ENCODE measurements around the gene SNX13. TPM values are rescaled to one million over a fixed set of nuclear protein-coding genes. Genes with fewer than 3 reads are reported as not detected.

SNX13 gene
- total and polyA plus RNA-seq, 2 donors (not counting 3 experiments of a cell fraction or from before 2014, with no cell fraction given), result 6.1 to 28.5 TPM

DNA sequence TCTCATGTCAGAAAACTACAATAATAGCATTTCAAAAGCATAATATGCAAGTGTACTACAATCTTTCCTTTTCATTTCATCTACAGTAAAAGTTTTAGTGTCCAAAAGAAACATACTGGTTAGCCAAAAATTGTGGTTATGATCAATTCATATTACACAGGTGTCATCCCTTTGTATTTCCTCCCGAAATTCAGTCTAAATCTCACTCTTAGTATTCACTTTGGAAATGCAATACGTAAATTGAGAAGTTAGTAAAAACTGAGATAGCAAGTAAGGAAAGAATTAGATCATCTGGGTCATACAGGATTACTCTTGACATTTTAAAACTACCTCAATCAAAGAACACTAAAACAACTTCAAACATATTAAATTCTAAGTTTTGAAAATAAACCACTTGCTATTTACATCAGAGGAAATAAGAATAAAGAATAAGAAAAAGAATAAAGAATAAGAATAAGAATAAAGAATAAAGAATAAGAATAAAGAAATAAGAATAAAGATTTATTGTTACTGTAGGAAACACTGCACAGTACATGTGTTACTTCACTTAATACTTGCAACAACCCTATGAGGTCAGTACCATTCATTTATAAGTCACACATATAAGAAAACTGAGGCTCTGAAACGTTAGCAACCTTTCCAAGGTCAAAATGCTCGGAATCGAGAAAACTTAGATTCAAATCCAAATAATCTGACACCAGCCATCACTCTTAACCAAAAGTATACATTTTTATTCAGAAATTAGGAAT, 10.5 kb downstream of the SNX13 start:
- Histone ChIP-seq H3K4me3 (replicated peaks in 1 of 3; ENCODE audit: insufficient read depth in 1 of 3, low read depth in 1 of 3, low read length in 3 of 3) (no peak overlapping the region), H3K9me3 (replicated peaks; ENCODE audit: control insufficient read depth, insufficient read depth, low read length) (no peaks in the 10 kb centered on the region), H3K4me2 (ENCODE audit: insufficient read depth, low read length) (no peak overlapping the region), H3K4me1 (ENCODE audit: control insufficient read depth, extremely low read depth, insufficient read depth, low read length) (no peaks in the 10 kb centered on the region), H3K9me1 (replicated peaks; ENCODE audit: control insufficient read depth, extremely low read depth, insufficient read depth, low read length) (no peaks in the 10 kb centered on the region), H3K9ac (replicated peaks; ENCODE audit: extremely low read depth, insufficient read depth, low read length) (no peak overlapping the region), H2AFZ (ENCODE audit: low read depth, low read length) (no peak overlapping the region), H4K20me1 (replicated peaks; ENCODE audit: control insufficient read depth, extremely low read depth, insufficient read depth, low read length) (peaks cover 2% of the 10 kb centered on the region), H3K36me3 (ENCODE audit: control insufficient read depth in 2 of 2, extremely low read depth in 1 of 2, insufficient read depth in 2 of 2, low read length in 2 of 2) (no peaks in the 10 kb centered on the region), H3K27ac (ENCODE audit: insufficient read depth, low read depth, low read length) (no peak overlapping the region), H3K79me2 (ENCODE audit: control insufficient read depth, insufficient read depth, low read length) (peaks cover 75% of the 10 kb centered on the region), H3K27me3 (ENCODE audit: control insufficient read depth in 2 of 2, insufficient read depth in 2 of 2, low read length in 2 of 2) (no peaks in the 10 kb centered on the region)
- POLR2A ChIA-PET, result no interaction called here
- no peak for TF ChIP-seq MYC (IDR thresholded peaks at IDR 0.05; ENCODE audit: low read depth, low read length)
- no peak for TF ChIP-seq CTCF (IDR thresholded peaks at IDR 0.05; ENCODE audit: extremely low read depth in 1 of 2, insufficient read depth in 1 of 2, low read depth in 1 of 2, low read length in 2 of 2)
- FAIRE-seq (no peak), DNase-seq (ENCODE audit: low read depth, low spot score) (no peak)
- CTCF ChIA-PET, result interaction anchor here (2.4 kb wide), 1 partner anchor 159 kb away, joined by 4 read pairs; no protein-coding TSS in a partner anchor
- dilution Hi-C loops (cut with MboI; ENCODE audit: extremely low pct_ligation_motif_present, low sequenced_read_pairs) (no loop called here), intact Hi-C loops (cut with micrococcal nuclease) (no loop called here)
- no TSS peak for BruUV-seq (replicated peaks)

DNA sequence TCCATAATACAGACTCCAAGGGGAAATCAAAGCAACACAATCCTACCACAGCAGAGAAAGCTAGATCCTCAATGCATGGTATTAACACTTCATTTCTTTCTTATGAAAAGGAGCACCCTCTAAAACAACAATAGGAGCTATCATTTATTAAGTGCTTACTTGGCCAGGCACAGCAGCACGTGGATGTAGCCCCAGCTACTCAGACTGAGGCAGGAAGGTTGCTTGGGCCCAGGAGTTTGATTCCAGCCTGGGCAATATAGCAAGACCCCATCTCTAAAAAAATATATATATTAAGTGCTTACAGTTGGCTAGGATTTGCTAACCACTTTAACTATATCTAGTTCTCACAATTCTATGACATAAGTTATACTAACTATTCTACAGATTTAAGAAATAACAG, 12.2 kb downstream of the SNX13 start:
- no peaks in the 10 kb centered on the region for H3K9me1 ChIP-seq (replicated peaks; ENCODE audit: control insufficient read depth, extremely low read depth, insufficient read depth, low read length)
- H3K27me3 ChIP-seq (ENCODE audit: control insufficient read depth in 2 of 2, insufficient read depth in 2 of 2, low read length in 2 of 2), result no peaks in the 10 kb centered on the region
- H3K9ac ChIP-seq (replicated peaks; ENCODE audit: extremely low read depth, insufficient read depth, low read length), result no peak overlapping the region
- intact Hi-C loops (cut with micrococcal nuclease) (no loop called here), dilution Hi-C loops (cut with MboI; ENCODE audit: extremely low pct_ligation_motif_present, low sequenced_read_pairs) (no loop called here)
- no peak overlapping the region for H3K4me2 ChIP-seq (ENCODE audit: insufficient read depth, low read length)
- H3K9me3 ChIP-seq (replicated peaks; ENCODE audit: control insufficient read depth, insufficient read depth, low read length), result no peaks in the 10 kb centered on the region
- DNase-seq (ENCODE audit: low read depth, low spot score), result no peak
- FAIRE-seq, result no peak
- no peaks in the 10 kb centered on the region for H3K36me3 ChIP-seq (ENCODE audit: control insufficient read depth in 2 of 2, extremely low read depth in 1 of 2, insufficient read depth in 2 of 2, low read length in 2 of 2)
- BruUV-seq (replicated peaks), result no TSS peak
- no peaks in the 10 kb centered on the region for H3K4me1 ChIP-seq (ENCODE audit: control insufficient read depth, extremely low read depth, insufficient read depth, low read length)
- CTCF ChIA-PET, result interaction anchor here (0.9 to 2.3 kb wide), 2 partner anchors 10 to 158 kb away, joined by 3 to 6 read pairs; no protein-coding TSS in a partner anchor
- TF ChIP-seq MAX (IDR thresholded peaks at IDR 0.05; ENCODE audit: insufficient read depth, insufficient read length), result no peak
- TF ChIP-seq MYC (IDR thresholded peaks at IDR 0.05; ENCODE audit: low read depth, low read length), result no peak
- no peak for TF ChIP-seq FOS (IDR thresholded peaks at IDR 0.05; ENCODE audit: borderline replicate concordance, insufficient read depth, low read length)
- no peak for TF ChIP-seq JUN (IDR thresholded peaks at IDR 0.05; ENCODE audit: borderline replicate concordance, insufficient read depth, insufficient read length, low read depth)
- TF ChIP-seq POLR2AphosphoS5 (IDR thresholded peaks at IDR 0.05; ENCODE audit: insufficient read depth, low read depth, low read length), result no peak
- no peak for TF ChIP-seq POLR2A (IDR thresholded peaks at IDR 0.05; ENCODE audit: low read depth, low read length)
- no peak for TF ChIP-seq CTCF (IDR thresholded peaks at IDR 0.05; ENCODE audit: extremely low read depth in 1 of 2, insufficient read depth in 1 of 2, low read depth in 1 of 2, low read length in 2 of 2)
- TF ChIP-seq GATA2 (IDR thresholded peaks at IDR 0.05; ENCODE audit: insufficient read depth, insufficient read length, low read depth, low read length), result no peak
- no peak for TF ChIP-seq EZH2 (IDR thresholded peaks at IDR 0.05; ENCODE audit: borderline replicate concordance, low read depth, low read length, severe bottlenecking)
- POLR2A ChIA-PET, result no interaction called here
- no peak overlapping the region for H3K27ac ChIP-seq (ENCODE audit: insufficient read depth, low read depth, low read length)
- peaks cover 2% of the 10 kb centered on the region for H4K20me1 ChIP-seq (replicated peaks; ENCODE audit: control insufficient read depth, extremely low read depth, insufficient read depth, low read length)
- no peak overlapping the region for H3K4me3 ChIP-seq (replicated peaks in 1 of 3; ENCODE audit: insufficient read depth in 1 of 3, low read depth in 1 of 3, low read length in 3 of 3)
- no peak overlapping the region for H2AFZ ChIP-seq (ENCODE audit: low read depth, low read length)
- peaks cover 71% of the 10 kb centered on the region for H3K79me2 ChIP-seq (ENCODE audit: control insufficient read depth, insufficient read depth, low read length)
